ENCODE measurements around the gene ADSS1. TPM values are rescaled to one million over a fixed set of nuclear protein-coding genes. Genes with fewer than 3 reads are reported as not detected.

Gene ADSS1
- total RNA-seq, 1 experiment from 2014 or later, result 3.2 TPM

DNA sequence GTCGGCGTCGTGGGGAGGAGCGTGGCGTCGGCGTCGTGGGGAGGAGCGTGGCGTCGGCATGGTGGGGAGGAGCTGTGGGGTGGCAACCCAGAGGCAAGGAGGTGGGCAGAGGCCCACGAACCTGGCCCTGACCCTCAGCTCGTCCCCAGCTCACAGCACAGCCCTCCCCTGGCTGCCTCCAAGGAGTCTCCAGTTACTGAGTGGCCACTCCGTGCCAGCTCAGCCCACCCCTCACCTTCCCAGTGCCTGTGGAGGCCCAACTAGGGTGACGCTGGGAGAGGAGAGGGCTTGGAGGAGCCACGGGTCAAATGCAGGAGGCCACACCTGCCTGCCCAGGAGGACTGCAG is 5.8 kb downstream of the ADSS1 start:
- Histone ChIP-seq H3K36me3 (ENCODE audit: control insufficient read depth, insufficient read depth, low read length) (no peaks in the 10 kb centered on the region), H3K27me3 (replicated peaks; ENCODE audit: control insufficient read depth, insufficient read depth, low read length) (no peaks in the 10 kb centered on the region), H3K4me3 (ENCODE audit: low read depth, low read length) (no peak overlapping the region), H3K4me1 (peaks cover under 1% of the 10 kb centered on the region; the same call in 1 of the 2 replicates), H3K9me3 (no peaks in the 10 kb centered on the region)
- TF ChIP-seq CTCF (IDR thresholded peaks at IDR 0.05; ENCODE audit: insufficient read depth in 1 of 2, low read depth in 1 of 2, low read length in 1 of 2, severe bottlenecking in 1 of 2, unreplicated experiment in 1 of 2), result no peak
- ChIA-PET CTCF (no interaction called here), POLR2A (no interaction called here)
- intact Hi-C loops (cut with micrococcal nuclease; ENCODE audit: unreplicated experiment), result no loop called here
- Mint-ChIP-seq H3K27me3 (ENCODE audit: insufficient read depth, unreplicated experiment) (peaks cover 7% of the 10 kb centered on the region), H3K36me3 (ENCODE audit: insufficient read depth, unreplicated experiment) (peaks cover 11% of the 10 kb centered on the region), H3K27ac (ENCODE audit: unreplicated experiment) (no peak overlapping the region), H3K4me3 (ENCODE audit: unreplicated experiment) (no peak overlapping the region), H3K9me3 (ENCODE audit: unreplicated experiment) (no peaks in the 10 kb centered on the region), H3K4me1 (ENCODE audit: low read depth, unreplicated experiment) (no peaks in the 10 kb centered on the region)
- BruUV-seq (replicated peaks), result no TSS peak
- DNase-seq, result no peak

DNA sequence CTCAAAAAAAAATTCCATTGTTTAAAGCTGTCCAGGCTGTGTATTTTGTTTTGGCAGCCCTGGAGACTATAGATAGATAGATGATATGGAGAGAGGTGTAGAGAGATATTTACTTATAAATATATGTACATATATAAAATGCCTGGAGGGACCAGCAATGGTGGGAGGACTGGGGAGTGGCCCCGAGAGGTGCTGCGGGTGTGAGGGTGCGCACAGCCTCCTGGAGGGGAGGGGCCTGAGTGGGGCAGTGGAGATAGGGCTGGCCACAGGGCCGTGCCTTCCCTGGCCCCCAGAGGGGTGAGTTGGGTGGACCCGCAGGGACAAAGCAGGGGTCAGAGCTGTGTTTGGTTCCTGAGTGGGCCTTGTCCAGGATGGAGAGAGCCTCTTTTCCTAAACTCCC is 6.5 kb downstream of the ADSS1 start:
- Mint-ChIP-seq H3K27me3 (ENCODE audit: insufficient read depth, unreplicated experiment) (peaks cover 7% of the 10 kb centered on the region), H3K4me3 (ENCODE audit: unreplicated experiment) (no peak overlapping the region), H3K4me1 (ENCODE audit: low read depth, unreplicated experiment) (no peaks in the 10 kb centered on the region), H3K36me3 (ENCODE audit: insufficient read depth, unreplicated experiment) (peaks cover 11% of the 10 kb centered on the region), H3K9me3 (ENCODE audit: unreplicated experiment) (no peaks in the 10 kb centered on the region), H3K27ac (ENCODE audit: unreplicated experiment) (no peak overlapping the region)
- H3K4me1 ChIP-seq, result no peaks in the 10 kb centered on the region
- no peak for TF ChIP-seq CTCF (IDR thresholded peaks at IDR 0.05; ENCODE audit: insufficient read depth in 1 of 2, low read depth in 1 of 2, low read length in 1 of 2, severe bottlenecking in 1 of 2, unreplicated experiment in 1 of 2)
- H3K4me3 ChIP-seq (ENCODE audit: low read depth, low read length), result no peak overlapping the region
- no TSS peak for BruUV-seq (replicated peaks)
- H3K36me3 ChIP-seq (ENCODE audit: control insufficient read depth, insufficient read depth, low read length), result no peaks in the 10 kb centered on the region
- intact Hi-C loops (cut with micrococcal nuclease; ENCODE audit: unreplicated experiment), result no loop called here
- ChIA-PET POLR2A (no interaction called here), CTCF (interaction anchor here (0.6 to 1.0 kb wide), 2 partner anchors 38 to 986 kb away, joined by 3 to 4 read pairs; no protein-coding TSS in a partner anchor)
- no peak for DNase-seq
- no peaks in the 10 kb centered on the region for H3K27me3 ChIP-seq (replicated peaks; ENCODE audit: control insufficient read depth, insufficient read depth, low read length)
- no peaks in the 10 kb centered on the region for H3K9me3 ChIP-seq

DNA sequence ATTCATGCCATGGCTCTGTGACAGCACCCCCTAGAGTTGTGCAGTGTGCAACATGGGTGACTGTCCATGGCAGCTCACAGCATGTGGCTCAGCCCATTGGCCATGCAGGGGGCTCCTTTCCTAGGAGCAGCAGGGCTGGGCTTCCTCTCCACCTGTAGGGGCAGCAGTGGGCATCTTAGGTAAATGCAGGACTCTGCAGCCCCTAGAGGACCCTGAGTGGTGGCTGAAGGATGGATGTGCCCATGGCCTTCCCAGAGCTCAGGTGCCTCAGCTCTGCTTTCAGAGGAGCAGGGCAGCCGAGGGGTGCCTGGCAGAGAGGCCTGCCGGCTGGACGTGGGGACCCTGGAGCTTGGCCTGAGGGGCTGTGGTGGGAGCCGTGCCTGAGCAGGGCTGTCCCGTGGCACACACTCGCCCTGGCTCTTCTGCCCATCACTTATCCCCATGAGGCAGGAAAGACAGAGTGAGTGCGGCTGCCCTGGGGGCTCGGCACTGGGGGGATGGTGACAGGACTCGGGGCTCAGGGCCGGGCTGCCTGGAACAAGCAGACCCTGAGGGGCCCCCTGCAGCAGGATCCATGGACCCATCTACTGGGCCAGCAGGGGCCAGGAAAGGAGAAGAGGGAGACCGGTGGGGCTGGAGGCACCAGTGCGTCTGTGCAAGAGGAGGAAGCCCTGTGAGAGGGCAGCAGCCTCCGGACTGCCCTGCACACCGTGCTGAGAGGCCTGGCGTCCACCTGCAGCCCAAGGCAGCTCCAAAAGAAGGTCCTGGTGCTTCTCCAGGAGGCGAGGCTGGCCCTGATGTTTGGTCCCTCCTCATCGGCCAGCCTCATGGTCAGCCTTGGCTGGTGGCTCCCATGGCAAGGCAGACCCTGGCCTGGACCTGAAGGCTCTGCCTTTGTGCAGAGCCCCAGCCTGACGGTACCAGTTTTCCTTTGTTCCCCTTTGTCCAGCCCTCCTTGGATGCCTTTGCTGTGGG is 7.6 kb downstream of the ADSS1 start:
- Histone ChIP-seq H3K36me3 (ENCODE audit: control insufficient read depth, insufficient read depth, low read length) (no peaks in the 10 kb centered on the region), H3K9me3 (no peaks in the 10 kb centered on the region), H3K27me3 (replicated peaks; ENCODE audit: control insufficient read depth, insufficient read depth, low read length) (no peaks in the 10 kb centered on the region), H3K4me1 (no peaks in the 10 kb centered on the region), H3K4me3 (ENCODE audit: low read depth, low read length) (no peak overlapping the region)
- intact Hi-C loops (cut with micrococcal nuclease; ENCODE audit: unreplicated experiment), result no loop called here
- Mint-ChIP-seq H3K4me3 (ENCODE audit: unreplicated experiment) (no peak overlapping the region), H3K4me1 (ENCODE audit: low read depth, unreplicated experiment) (no peaks in the 10 kb centered on the region), H3K27me3 (ENCODE audit: insufficient read depth, unreplicated experiment) (peaks cover 7% of the 10 kb centered on the region), H3K36me3 (ENCODE audit: insufficient read depth, unreplicated experiment) (peaks cover 11% of the 10 kb centered on the region), H3K9me3 (ENCODE audit: unreplicated experiment) (no peaks in the 10 kb centered on the region), H3K27ac (ENCODE audit: unreplicated experiment) (no peak overlapping the region)
- no TSS peak for BruUV-seq (replicated peaks)
- ChIA-PET CTCF (interaction anchor here (0.6 to 1.2 kb wide), 5 partner anchors 21 to 987 kb away, joined by 3 to 11 read pairs (median 4); partner anchors contain the start of gene SIVA1), POLR2A (interaction anchor here (1.2 kb wide), 1 partner anchor 21 kb away, joined by 3 read pairs; the partner anchor contains the start of gene SIVA1)
- peak; percentile 62 to 70 for TF ChIP-seq CTCF (IDR thresholded peaks at IDR 0.05; ENCODE audit: insufficient read depth in 1 of 2, low read depth in 1 of 2, low read length in 1 of 2, severe bottlenecking in 1 of 2, unreplicated experiment in 1 of 2)
- peak; percentile 64 to 68 for DNase-seq
